GM19328 (cell line): ENCODE data around the gene TPH2.
A peak's percentile ranks its signal among the peaks of the same experiment; 100 is the strongest.

ENCODE experiments used
- ATAC-seq: cut with Tn5 transposase; IDR thresholded peaks from one replicate; pipeline ENCODE4 v1.9.1; 2021; ENCODE audit warnings: mild to moderate bottlenecking, moderate library complexity; ENCODE audit not compliant: unreplicated experiment

The TPH2 gene

DNA sequence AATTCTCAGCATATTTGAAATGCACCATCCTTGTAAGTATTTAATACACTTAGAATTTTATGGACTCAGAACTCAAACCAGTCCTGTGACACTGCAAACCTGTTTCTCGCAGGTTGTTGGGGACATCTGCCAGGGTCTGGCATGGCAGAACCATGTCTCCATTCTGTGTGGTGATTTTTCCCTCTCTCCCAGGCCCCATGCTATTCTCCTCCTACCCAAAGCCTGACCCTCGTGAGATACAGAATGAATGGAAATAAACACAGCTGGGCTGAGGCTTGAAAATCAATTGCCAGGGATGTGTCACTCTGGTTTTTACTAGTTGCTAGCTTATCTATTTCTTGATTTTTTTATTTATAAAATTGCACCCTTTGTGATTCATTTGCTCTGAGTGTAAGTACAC lies 19.8 kb downstream of the TPH2 start:
- ATAC-seq = no peak

GRCh38 chr12:71958993-71959578 lies 20.4 kb downstream of the TPH2 start:
- no peak for ATAC-seq

DNA sequence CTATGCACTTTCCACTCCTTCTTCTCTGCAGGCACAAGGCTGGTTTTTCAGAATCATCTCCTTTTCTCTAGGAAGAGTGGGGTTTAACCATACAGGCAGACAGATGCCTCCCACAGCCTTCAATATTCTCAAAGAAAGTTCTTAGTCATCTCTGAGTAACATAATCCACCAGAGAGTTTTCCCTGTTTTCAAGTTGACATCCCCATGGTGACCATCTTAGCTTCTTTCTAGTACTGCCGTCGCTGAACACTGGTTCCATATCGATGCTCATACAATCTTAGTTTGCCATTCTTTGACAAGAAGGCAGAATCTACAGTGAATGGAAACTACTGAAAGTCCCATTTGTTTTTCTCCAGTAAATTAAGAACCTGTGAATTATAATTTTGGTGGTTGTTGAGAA lies 28.6 kb downstream of the TPH2 start:
- ATAC-seq = no peak

- ATAC-seq = no peak
Measured at GRCh38 chr12:71969330-71969729, 30.7 kb downstream of the TPH2 start.

DNA sequence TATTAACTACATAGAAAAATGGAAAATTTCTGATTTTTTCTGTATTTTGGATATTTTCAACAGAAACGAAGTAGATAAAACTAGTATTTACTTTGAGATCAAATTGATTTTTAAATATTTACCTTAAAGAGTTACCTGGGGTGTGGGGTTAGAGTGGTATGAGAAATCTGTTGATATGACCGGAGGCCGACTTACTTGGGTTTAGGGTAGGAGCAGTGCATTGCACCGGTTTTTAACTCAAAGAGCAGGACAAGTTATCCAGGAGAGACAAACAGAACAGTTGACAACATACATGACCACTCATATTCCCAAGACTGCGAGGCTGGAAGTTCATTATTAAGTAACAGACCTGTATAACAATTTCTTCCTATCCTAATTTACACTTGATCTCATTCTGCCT lies 31.4 kb downstream of the TPH2 start:
- no peak for ATAC-seq

GRCh38 chr12:71972441-71973074 lies 33.9 kb downstream of the TPH2 start:
- no peak for ATAC-seq

DNA sequence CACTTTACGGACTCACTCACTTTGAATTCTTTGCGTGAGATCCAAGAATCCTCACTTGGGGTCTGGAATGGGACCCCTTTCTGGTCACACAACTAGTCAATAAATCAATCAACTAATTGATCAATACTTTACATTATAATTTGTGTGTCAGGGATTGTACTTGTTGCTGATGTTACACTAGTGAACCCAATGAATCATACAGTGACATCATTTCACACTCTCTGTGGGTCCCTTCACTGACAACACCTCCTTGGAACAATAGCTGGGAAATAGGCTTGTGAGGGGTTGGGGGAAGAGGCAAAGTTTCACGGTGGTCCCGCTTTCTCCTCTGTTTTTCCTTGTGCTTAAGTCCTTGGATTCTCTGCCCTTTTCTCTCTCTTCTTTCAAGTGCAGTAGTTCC lies 35.0 kb downstream of the TPH2 start:
- no peak for ATAC-seq

DNA sequence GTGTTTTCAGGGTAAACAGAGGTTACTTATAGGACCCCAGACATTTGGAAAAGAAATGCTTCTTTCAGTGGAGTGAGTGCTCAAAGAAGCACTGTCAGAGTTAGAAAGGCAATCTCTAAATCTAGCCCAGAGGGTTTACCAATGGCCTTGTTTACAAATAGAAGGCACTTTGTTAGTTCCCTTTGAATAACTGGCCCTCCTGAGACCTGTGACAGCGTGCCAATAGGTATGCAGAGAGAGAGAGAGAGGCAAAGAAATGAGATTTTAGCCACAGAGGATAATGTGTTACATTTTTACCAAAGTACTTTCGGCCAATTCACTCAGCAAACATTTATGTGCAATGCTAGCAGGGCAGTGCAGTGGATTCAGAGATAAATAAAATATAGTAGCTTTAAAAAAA lies 41.9 kb downstream of the TPH2 start:
- ATAC-seq = no peak

GRCh38 chr12:71981149-71981548 lies 42.5 kb downstream of the TPH2 start:
- ATAC-seq = no peak

- no peak for ATAC-seq
Measured at GRCh38 chr12:71994715-71995114, 56.1 kb downstream of the TPH2 start.

GRCh38 chr12:71999795-72000194 lies 61.1 kb downstream of the TPH2 start:
- no peak for ATAC-seq

DNA sequence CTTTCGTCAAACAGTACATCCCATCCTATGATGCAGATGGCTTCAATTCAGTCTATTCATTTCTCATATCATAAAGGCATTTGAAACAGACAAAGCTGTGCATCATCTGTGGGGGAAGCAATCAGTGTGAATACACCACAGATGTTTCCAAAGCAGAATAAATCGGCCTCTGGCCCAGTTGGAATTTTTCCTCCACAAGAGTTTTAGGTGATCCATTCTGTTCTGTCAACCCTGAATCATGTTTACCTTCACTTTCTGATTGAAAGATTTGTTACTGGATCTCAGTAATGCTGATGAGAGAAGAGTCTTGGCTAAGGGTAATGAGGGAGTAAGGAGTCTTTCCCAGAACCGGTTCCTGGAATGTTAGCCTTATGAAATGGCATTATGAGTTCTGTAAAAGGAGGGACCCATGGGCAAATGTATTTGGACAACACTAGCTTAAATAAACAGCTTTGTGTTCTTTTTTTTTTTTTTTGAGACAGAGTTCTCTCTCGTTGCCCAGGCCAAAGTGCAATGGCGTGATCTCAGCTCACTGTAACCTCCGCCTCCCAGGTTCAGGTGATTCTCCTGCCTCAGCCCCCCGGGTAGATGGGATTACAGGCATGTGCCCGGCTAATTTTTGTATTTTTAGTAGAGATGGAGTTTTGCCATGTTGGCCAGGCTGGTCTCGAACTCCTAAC lies 62.5 kb downstream of the TPH2 start:
- no peak for ATAC-seq

- no peak for ATAC-seq
Measured at GRCh38 chr12:72006766-72007165, 68.1 kb downstream of the TPH2 start.

GRCh38 chr12:72010356-72010755 lies 71.7 kb downstream of the TPH2 start:
- no peak for ATAC-seq

DNA sequence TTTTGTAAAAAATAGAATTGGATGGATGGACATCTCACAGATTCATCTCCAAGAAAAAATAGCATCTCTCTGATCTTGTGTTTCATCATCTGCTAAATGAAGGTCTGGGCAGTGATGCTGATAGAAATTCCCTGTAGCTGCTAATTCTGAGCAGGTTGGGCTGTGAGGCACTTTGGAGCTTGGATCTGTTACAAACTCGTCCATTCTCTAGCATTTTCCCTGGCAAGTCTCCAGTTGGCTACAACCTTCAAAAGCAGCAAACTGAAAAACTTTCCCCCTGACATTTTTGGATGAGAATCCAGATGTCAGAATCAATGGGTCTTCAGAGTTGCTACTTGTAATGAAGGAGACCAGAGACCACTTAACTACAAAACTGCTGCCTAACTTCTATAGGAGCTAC lies 72.7 kb downstream of the TPH2 start:
- no peak for ATAC-seq

DNA sequence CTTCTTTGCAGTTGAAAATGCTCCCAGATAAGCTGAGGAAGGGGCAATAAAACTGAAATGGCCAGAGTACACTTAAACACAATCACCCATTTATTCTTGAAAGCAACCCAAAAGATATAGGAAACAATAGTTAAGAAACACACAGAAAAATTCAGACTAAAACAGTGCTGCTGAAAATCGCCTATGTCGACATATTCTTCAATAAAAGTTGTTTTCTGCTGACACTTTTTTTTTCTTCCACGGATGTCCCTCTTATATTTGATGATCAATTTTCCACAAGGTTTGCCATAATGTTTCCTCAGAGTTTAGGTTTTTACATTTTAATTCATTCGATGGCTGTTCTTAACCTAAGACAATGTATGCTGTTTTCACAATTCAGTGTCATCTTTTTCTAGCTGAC lies 74.2 kb downstream of the TPH2 start:
- ATAC-seq = no peak

- no peak for ATAC-seq
Measured at GRCh38 chr12:72015895-72016294, 77.2 kb downstream of the TPH2 start.

- ATAC-seq = peak; percentile 89
Measured at GRCh38 chr12:72017054-72017651, 78.5 kb downstream of the TPH2 start.

DNA sequence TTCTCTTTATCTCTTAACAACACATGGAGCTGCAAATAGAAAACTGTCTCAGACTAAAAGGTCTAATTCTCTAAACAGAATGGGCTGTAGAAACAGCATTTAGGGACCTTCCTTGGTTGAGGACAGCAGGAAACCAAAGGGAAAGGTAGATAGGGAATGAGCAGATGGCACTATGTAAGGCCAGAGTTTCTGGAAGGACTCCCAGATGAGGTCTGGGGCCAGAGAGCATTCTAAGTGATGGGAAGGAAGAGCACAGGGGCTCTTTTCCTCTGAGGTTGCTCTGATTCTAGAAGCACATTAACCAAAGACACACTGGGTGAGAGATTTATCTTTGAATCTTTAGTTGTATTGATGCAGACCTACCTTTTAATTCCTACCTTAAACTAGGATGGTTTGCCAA lies 79.4 kb downstream of the TPH2 start:
- ATAC-seq = no peak

GRCh38 chr12:72024613-72025012 lies 86.0 kb downstream of the TPH2 start:
- ATAC-seq = no peak

GRCh38 chr12:72025524-72025923 lies 86.9 kb downstream of the TPH2 start:
- no peak for ATAC-seq

GRCh38 chr12:72028966-72029365 lies 90.3 kb downstream of the TPH2 start:
- ATAC-seq = no peak
